ENCODE measurements around the gene PDLIM4.

DNA sequence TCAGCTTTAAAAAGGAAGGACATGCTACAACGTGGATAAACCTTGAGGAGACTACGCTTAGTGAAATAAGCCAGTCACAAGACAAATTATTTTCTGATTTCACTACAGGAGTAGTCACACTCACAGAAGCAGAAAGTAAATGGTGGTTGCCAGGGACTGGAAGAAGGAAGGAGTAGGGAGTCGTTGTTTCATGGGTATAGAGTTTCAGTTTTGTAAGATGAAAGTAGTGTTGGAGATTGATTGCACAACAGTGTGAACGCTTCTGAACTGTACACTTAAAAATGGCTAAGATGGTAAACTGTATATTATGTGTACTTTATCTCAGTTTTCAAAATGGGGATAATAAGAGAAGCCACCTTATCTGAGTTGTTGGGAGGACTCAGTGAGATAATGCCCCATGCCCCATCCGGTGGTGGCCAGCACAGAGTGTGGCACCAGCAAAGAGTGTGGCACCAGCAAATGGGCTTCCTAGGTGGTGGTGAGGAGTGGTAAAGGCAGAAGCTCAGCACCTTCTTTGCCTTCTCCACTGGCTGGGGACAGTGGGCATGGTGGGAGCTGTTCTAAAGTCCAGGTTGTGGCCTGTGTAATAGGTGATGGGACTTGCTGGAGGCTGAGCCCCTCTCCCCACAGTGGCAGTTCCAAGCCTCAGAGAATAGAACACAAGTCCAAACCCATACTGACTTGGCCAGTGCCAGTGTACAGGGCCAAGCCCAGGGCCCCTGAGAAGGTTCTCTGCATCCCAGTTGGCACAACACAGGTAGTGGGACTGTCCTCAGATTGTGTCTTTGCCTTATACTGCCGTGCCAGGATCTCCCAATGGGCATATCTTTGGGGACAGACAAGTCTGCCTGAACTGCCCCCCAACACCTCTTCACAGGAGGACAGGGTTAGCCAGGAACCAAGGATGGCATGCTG is 41.1 kb downstream of the PDLIM4 start:
- TF ChIP-seq POLR2AphosphoS5 (IDR thresholded peaks at IDR 0.05; ENCODE audit: low read depth, low read length) (no peak), TAF1 (IDR thresholded peaks at IDR 0.05; ENCODE audit: borderline replicate concordance, insufficient read depth, low read length) (no peak), SIN3A (IDR thresholded peaks at IDR 0.05; ENCODE audit: borderline replicate concordance, insufficient read depth, low read length) (no peak), REST (IDR thresholded peaks at IDR 0.05; ENCODE audit: insufficient read depth in 1 of 2, low read depth in 2 of 2, low read length in 2 of 2) (no peak)
